MCF 10A (cell line): ENCODE results near the gene CAPZA1. TPM values are rescaled to one million over a fixed set of nuclear protein-coding genes. Genes with fewer than 3 reads are reported as not detected.

Source experiments
- BruUV-seq: library from RNA; stranded (reverse); fragments of 400-500 nt; replicated peaks from 2 replicates; lab custom pipeline; 2021; lab: Mats Ljungman, UMichigan
- CTCF ChIA-PET: fragments of 300-600 bp; sonication (Branson Sonifier 250); formaldehyde crosslinking; extraction: SDS; loops from one replicate; lab custom pipeline; 2021; ENCODE audit warnings: antibody characterized with exemption, inconsistent platforms; lab: Yijun Ruan, JAX
- POLR2A ChIA-PET: fragments of 300-600, 350-650 bp; sonication (Branson Sonifier 250); formaldehyde crosslinking; extraction: SDS; loops from one replicate; lab custom pipeline; 2020; ENCODE audit warnings: antibody characterized with exemption, inconsistent platforms; lab: Yijun Ruan, JAX
- DNase-seq: peaks from one replicate; pipeline ENCODE4 v3.0.0-alpha.2; 2018; ENCODE audit not compliant: unreplicated experiment
- H3K27ac Mint-ChIP-seq: one replicate; pipeline ENCODE4 v1.8.0; 2022; ENCODE audit warnings: mild to moderate bottlenecking, low read depth, mixed read lengths; ENCODE audit not compliant: unreplicated experiment
- H3K27me3 Mint-ChIP-seq: one replicate; pipeline ENCODE4 v1.8.0; 2022; ENCODE audit warnings: mixed read lengths; ENCODE audit not compliant: insufficient read depth, unreplicated experiment
- H3K36me3 Mint-ChIP-seq: one replicate; pipeline ENCODE4 v1.8.0; 2022; ENCODE audit warnings: mild to moderate bottlenecking, moderate library complexity, mixed read lengths; ENCODE audit not compliant: insufficient read depth, unreplicated experiment
- H3K4me1 Mint-ChIP-seq: one replicate; pipeline ENCODE4 v1.8.0; 2022; ENCODE audit warnings: mixed read lengths; ENCODE audit not compliant: insufficient read depth, unreplicated experiment
- H3K4me3 Mint-ChIP-seq: one replicate; pipeline ENCODE4 v1.8.0; 2022; ENCODE audit warnings: mild to moderate bottlenecking, moderate library complexity, mixed read lengths; ENCODE audit not compliant: unreplicated experiment
- H3K9me3 Mint-ChIP-seq: one replicate; pipeline ENCODE4 v1.8.0; 2022; ENCODE audit warnings: mixed read lengths; ENCODE audit not compliant: unreplicated experiment
- CTCF ChIP-seq: fragments of 200-600 bp; IDR thresholded peaks from one replicate; pipeline ENCODE4 v1.8.0; 2022; ENCODE audit warnings: antibody characterized with exemption, mild to moderate bottlenecking; ENCODE audit not compliant: unreplicated experiment
- intact Hi-C: fragments of 100-400 bp; cut with micrococcal nuclease; formaldehyde crosslinking; loops from 2 replicates; pipeline ENCODE4 v1.14.1; 2022
- total RNA-seq: library from RNA; stranded (reverse); gene quantifications from 2 replicates; pipeline ENCODE4 v1.2.3, GENCODE V29; 2022

The CAPZA1 gene
- total RNA-seq, 1 experiment from 2014 or later, result 150 TPM

- Mint-ChIP-seq H3K27me3 (no peaks in the 10 kb centered on the region), H3K4me3 (no peak overlapping the region), H3K36me3 (peaks cover 33% of the 10 kb centered on the region), H3K27ac (no peak overlapping the region), H3K4me1 (peaks cover 36% of the 10 kb centered on the region), H3K9me3 (no peaks in the 10 kb centered on the region)
- POLR2A ChIA-PET, result interaction anchor here (5.5 to 6.3 kb wide), 3 partner anchors 11 to 58 kb away, joined by 71 to 85 read pairs (median 76); partner anchors contain the start of genes CAPZA1 and ST7L
- no peak for DNase-seq
- CTCF ChIA-PET, result interaction anchor here (2.8 to 4.9 kb wide), 3 partner anchors 9 to 32 kb away, joined by 14 to 34 read pairs (median 16); no protein-coding TSS in a partner anchor
- intact Hi-C loops, result no loop called here
- no peak for TF ChIP-seq CTCF
- BruUV-seq, result no TSS peak
Observed at GRCh38 chr1:112676543-112676942, 56.9 kb downstream of the CAPZA1 start.

- ChIA-PET POLR2A (interaction anchor here (5.5 kb wide), 1 partner anchor 26 kb away, joined by 71 read pairs; no protein-coding TSS in a partner anchor), CTCF (interaction anchor here (0.6 kb wide), 1 partner anchor 31 kb away, joined by 4 read pairs; no protein-coding TSS in a partner anchor)
- Mint-ChIP-seq H3K36me3 (peaks cover 35% of the 10 kb centered on the region), H3K27me3 (no peaks in the 10 kb centered on the region), H3K4me3 (no peak overlapping the region), H3K9me3 (no peaks in the 10 kb centered on the region), H3K4me1 (peaks cover 36% of the 10 kb centered on the region), H3K27ac (no peak overlapping the region)
- no TSS peak for BruUV-seq
- TF ChIP-seq CTCF, result no peak
- DNase-seq, result no peak
- intact Hi-C loops, result no loop called here
Observed at GRCh38 chr1:112677501-112677900, 57.9 kb downstream of the CAPZA1 start.

GRCh38 chr1:112678605-112679004 lies 59.0 kb downstream of the CAPZA1 start:
- intact Hi-C loops, result no loop called here
- no peak for DNase-seq
- Mint-ChIP-seq H3K4me1 (peaks cover 28% of the 10 kb centered on the region), H3K27me3 (no peaks in the 10 kb centered on the region), H3K36me3 (peaks cover 35% of the 10 kb centered on the region), H3K4me3 (no peak overlapping the region), H3K9me3 (no peaks in the 10 kb centered on the region), H3K27ac (no peak overlapping the region)
- CTCF ChIA-PET, result no interaction called here
- POLR2A ChIA-PET, result no interaction called here
- BruUV-seq, result no TSS peak
- no peak for TF ChIP-seq CTCF

- H3K4me1 Mint-ChIP-seq, result peaks cover 31% of the 10 kb centered on the region
- ChIA-PET CTCF (interaction anchor here (3.2 kb wide), 1 partner anchor 10 kb away, joined by 16 read pairs; the partner anchor contains the start of gene MOV10), POLR2A (interaction anchor here (0.6 to 7.5 kb wide), 10 partner anchors 12 to 294 kb away, joined by 3 to 85 read pairs (median 4); partner anchors contain the start of genes MOV10, PPM1J, RHOC and ST7L)
- peaks cover 24% of the 10 kb centered on the region for H3K36me3 Mint-ChIP-seq
- no peak overlapping the region for H3K4me3 Mint-ChIP-seq
- TF ChIP-seq CTCF, result no peak
- peaks cover 7% of the 10 kb centered on the region for H3K9me3 Mint-ChIP-seq
- intact Hi-C loops, result no loop called here
- H3K27ac Mint-ChIP-seq, result no peak overlapping the region
- DNase-seq, result no peak
- no peaks in the 10 kb centered on the region for H3K27me3 Mint-ChIP-seq
- BruUV-seq, result no TSS peak
Observed at GRCh38 chr1:112685913-112686312, 66.3 kb downstream of the CAPZA1 start.
